ENCODE results near the gene RGMB. TPM values are rescaled to one million over a fixed set of nuclear protein-coding genes. Genes with fewer than 3 reads are reported as not detected.
A peak's percentile ranks its signal among the peaks of the same experiment; 100 is the strongest.

RGMB gene
- total RNA-seq, 1 donor from 2014 or later, result 24.4 TPM

DNA sequence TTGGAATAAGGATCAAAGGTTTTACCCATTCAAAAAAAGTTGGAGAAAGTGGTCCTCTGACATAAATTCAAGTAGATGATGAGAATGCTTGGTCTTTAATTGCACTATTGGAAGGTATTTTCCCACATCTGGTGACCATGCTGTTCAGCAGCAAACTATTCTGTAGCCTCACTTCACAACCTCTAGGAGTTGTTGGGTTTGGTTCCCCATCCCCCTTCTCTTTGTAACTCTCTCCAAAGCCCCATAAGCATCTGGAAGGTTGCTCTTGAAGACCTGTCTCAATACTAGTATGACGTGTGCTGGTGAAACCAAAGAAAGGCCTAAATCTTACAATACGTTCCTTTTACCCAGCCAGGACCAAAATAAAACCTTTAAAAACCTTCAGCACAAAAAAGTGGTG, 8.5 kb downstream of the RGMB start:
- Mint-ChIP-seq H3K27ac (no peak overlapping the region), H3K27me3 (no peaks in the 10 kb centered on the region), H3K9me3 (ENCODE audit: low read depth) (no peaks in the 10 kb centered on the region), H3K36me3 (ENCODE audit: insufficient read depth) (peaks cover 11% of the 10 kb centered on the region), H3K4me3 (ENCODE audit: low read depth) (no peak overlapping the region), H3K4me1 (ENCODE audit: low read depth) (peaks cover 13% of the 10 kb centered on the region)
- DNase-seq (ENCODE audit: low spot score, unreplicated experiment), result no peak
- TF ChIP-seq, protein P1, sequence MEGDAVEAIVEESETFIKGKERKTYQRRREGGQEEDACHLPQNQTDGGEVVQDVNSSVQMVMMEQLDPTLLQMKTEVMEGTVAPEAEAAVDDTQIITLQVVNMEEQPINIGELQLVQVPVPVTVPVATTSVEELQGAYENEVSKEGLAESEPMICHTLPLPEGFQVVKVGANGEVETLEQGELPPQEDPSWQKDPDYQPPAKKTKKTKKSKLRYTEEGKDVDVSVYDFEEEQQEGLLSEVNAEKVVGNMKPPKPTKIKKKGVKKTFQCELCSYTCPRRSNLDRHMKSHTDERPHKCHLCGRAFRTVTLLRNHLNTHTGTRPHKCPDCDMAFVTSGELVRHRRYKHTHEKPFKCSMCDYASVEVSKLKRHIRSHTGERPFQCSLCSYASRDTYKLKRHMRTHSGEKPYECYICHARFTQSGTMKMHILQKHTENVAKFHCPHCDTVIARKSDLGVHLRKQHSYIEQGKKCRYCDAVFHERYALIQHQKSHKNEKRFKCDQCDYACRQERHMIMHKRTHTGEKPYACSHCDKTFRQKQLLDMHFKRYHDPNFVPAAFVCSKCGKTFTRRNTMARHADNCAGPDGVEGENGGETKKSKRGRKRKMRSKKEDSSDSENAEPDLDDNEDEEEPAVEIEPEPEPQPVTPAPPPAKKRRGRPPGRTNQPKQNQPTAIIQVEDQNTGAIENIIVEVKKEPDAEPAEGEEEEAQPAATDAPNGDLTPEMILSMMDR (IDR thresholded peaks at IDR 0.05; ENCODE audit: unreplicated experiment), result no peak

DNA sequence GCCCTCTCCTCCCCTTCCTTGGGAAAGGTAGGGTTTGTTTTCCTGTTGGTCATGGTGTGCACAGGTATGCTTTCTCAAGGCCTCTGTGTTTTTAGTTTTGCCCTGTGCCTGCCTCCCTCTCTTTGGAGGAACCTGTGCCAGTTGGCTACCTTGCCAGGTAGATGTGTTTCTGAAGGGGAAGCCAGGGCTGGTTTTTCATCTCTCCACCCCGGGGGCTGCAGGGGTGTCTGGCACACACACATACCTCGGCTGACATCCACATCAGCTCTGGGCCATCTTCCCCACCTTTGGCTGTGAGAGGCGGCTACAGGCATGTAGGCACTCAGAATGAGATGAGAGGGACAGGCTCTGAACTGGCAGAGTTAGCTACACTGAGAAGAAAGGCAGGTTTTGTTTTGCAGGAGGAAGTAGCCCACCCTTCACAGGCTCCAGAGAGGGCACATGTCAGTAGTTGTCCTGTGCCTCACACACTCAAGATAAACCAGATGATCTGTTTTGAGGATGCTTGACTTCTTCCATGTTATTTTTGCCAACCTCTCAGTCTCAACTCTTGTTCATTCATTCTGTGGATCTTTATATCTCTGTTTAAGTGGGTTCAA, 9.7 kb downstream of the RGMB start:
- peak overlapping the region; percentile 41 for H3K27ac Mint-ChIP-seq
- TF ChIP-seq, protein P1 (IDR thresholded peaks at IDR 0.05; ENCODE audit: unreplicated experiment), result no peak
- no peak overlapping the region for H3K4me3 Mint-ChIP-seq (ENCODE audit: low read depth)
- H3K9me3 Mint-ChIP-seq (ENCODE audit: low read depth), result no peaks in the 10 kb centered on the region
- H3K4me1 Mint-ChIP-seq (ENCODE audit: low read depth), result peaks cover 12% of the 10 kb centered on the region
- no peaks in the 10 kb centered on the region for H3K27me3 Mint-ChIP-seq
- peaks cover 13% of the 10 kb centered on the region for H3K36me3 Mint-ChIP-seq (ENCODE audit: insufficient read depth)
- no peak for DNase-seq (ENCODE audit: low spot score, unreplicated experiment)

DNA sequence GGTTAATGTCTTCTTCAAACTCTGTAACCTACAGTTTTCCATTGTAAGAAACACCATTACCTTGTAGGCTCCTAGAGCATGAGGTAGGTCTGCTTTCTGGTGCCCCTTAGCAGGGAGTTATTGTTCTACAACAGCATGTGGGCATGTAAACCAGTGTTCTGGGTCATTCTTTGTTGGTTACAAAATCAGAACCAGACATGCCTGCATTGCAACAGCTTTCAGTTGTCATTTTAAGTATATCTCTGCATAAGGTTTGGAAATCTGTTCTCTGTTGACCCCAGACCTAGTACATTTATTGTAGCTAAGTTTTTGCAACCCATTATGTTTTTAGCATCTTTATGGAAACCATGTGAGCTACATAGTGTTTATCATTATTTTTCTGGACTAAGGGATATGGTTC, 10.9 kb downstream of the RGMB start:
- Mint-ChIP-seq H3K36me3 (ENCODE audit: insufficient read depth) (peaks cover 12% of the 10 kb centered on the region), H3K9me3 (ENCODE audit: low read depth) (no peaks in the 10 kb centered on the region)

DNA sequence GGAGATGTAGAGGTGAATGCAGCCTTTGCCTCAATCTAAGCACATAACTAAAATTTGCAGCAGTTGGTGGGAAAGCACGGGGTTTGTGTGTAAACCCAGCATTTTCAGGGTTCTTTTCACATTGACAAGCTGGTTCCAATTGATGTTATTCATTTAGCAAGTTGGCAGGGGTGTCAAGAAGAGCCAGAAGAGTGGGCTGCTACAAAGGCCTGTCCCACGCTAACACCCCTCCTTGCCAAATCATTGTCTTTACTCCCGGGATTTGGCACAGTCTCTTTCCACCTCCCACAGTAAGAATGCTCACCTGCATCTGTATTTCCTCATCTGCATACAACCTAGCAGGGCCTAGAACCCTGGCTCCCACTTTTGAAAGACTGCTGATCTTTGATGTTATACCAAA, 11.8 kb downstream of the RGMB start:
- Mint-ChIP-seq H3K27ac (no peak overlapping the region), H3K4me3 (ENCODE audit: low read depth) (no peak overlapping the region), H3K36me3 (ENCODE audit: insufficient read depth) (peaks cover 9% of the 10 kb centered on the region), H3K4me1 (ENCODE audit: low read depth) (peaks cover 15% of the 10 kb centered on the region), H3K9me3 (ENCODE audit: low read depth) (no peaks in the 10 kb centered on the region), H3K27me3 (no peaks in the 10 kb centered on the region)
- no peak for DNase-seq (ENCODE audit: low spot score, unreplicated experiment)
- TF ChIP-seq, protein P1 (IDR thresholded peaks at IDR 0.05; ENCODE audit: unreplicated experiment), result no peak

More for the DNA sequence above, 10.9 kb downstream of the RGMB start:
- H3K4me3 Mint-ChIP-seq (ENCODE audit: low read depth), result no peak overlapping the region
- H3K27me3 Mint-ChIP-seq, result no peaks in the 10 kb centered on the region
- H3K27ac Mint-ChIP-seq, result no peak overlapping the region
- no peak for DNase-seq (ENCODE audit: low spot score, unreplicated experiment)
- TF ChIP-seq, protein P1 (IDR thresholded peaks at IDR 0.05; ENCODE audit: unreplicated experiment), result no peak
- H3K4me1 Mint-ChIP-seq (ENCODE audit: low read depth), result peaks cover 12% of the 10 kb centered on the region

DNA sequence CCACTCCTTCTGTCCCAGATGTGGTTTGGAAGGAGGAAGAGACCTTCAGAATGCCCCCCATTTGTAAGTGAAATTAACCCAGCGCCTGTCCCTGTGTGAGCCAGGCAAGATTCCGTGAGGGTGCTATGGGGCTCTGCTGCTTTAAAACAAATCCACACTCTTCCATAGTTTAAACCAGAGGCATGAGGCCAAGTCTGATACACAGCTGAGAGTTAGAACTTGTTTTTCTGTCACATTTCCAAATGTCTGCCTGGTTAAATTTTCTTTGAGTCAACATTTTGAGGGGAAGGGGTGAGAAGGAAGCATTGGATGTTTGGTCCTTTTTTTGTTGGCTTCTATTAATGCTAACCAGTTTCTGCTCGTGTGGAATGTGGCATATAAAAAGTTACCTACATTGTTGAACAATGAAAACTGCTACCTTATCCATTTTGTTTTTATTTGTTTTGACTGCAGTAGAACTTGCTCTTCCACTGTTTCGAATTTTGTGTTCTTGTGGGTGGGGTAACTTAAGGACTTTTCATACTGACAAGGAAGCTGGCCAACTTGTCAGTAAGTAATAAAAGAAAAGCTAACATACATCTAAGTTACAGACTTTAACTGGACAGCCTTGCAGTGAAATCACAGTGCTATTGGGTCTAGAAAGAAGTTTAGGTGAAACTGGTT, 12.9 kb downstream of the RGMB start:
- no peak for DNase-seq (ENCODE audit: low spot score, unreplicated experiment)
- Mint-ChIP-seq H3K27ac (peak overlapping the region; percentile 37), H3K27me3 (no peaks in the 10 kb centered on the region), H3K9me3 (ENCODE audit: low read depth) (no peaks in the 10 kb centered on the region), H3K36me3 (ENCODE audit: insufficient read depth) (peaks cover 10% of the 10 kb centered on the region), H3K4me1 (ENCODE audit: low read depth) (peaks cover 22% of the 10 kb centered on the region), H3K4me3 (ENCODE audit: low read depth) (no peak overlapping the region)
- TF ChIP-seq, protein P1 (IDR thresholded peaks at IDR 0.05; ENCODE audit: unreplicated experiment), result no peak
